ENCODE data around the gene MRFAP1. TPM values are rescaled to one million over a fixed set of nuclear protein-coding genes. Genes with fewer than 3 reads are reported as not detected.

Gene MRFAP1
- total RNA-seq, 4 donors from 2014 or later, result 116 to 338 (median 155) TPM

- TF ChIP-seq CTCF (IDR thresholded peaks at IDR 0.05) (no peak), POLR2A (IDR thresholded peaks at IDR 0.05) (no peak)
Observed at GRCh38 chr4:6594826-6595355, 45.6 kb upstream of the MRFAP1 start.

GRCh38 chr4:6595897-6596537 is 44.5 kb upstream of the MRFAP1 start:
- DNase-seq, result no peak
- Histone ChIP-seq H3K27ac (no peak overlapping the region), H3K36me3 (peaks cover 0 to 57% (median 0%) of the 10 kb centered on the region in 3 donors), H3K27me3 (no peaks in the 10 kb centered on the region), H3K4me3 (no peak overlapping the region), H3K4me1 (no peaks in the 10 kb centered on the region), H3K9me3 (no peaks in the 10 kb centered on the region)
- TF ChIP-seq POLR2A (IDR thresholded peaks at IDR 0.05), result no peak
- TF ChIP-seq CTCF (IDR thresholded peaks at IDR 0.05), result no peak

More at GRCh38 chr4:6594826-6595355, 45.6 kb upstream of the MRFAP1 start:
- H3K27me3 ChIP-seq, result no peaks in the 10 kb centered on the region
- DNase-seq, result no peak
- H3K4me1 ChIP-seq, result no peaks in the 10 kb centered on the region
- no peak overlapping the region for H3K4me3 ChIP-seq
- H3K9me3 ChIP-seq, result no peaks in the 10 kb centered on the region
- peaks cover 0 to 54% (median 0%) of the 10 kb centered on the region in 3 donors for H3K36me3 ChIP-seq
- no peak overlapping the region for H3K27ac ChIP-seq

GRCh38 chr4:6596948-6597347 is 43.5 kb upstream of the MRFAP1 start:
- Histone ChIP-seq H3K27me3 (no peaks in the 10 kb centered on the region), H3K4me3 (no peak overlapping the region), H3K9me3 (no peaks in the 10 kb centered on the region), H3K4me1 (no peaks in the 10 kb centered on the region), H3K36me3 (peaks cover 0 to 56% (median 0%) of the 10 kb centered on the region in 3 donors), H3K27ac (no peak overlapping the region)
- no peak for DNase-seq
- TF ChIP-seq CTCF (IDR thresholded peaks at IDR 0.05) (no peak), POLR2A (IDR thresholded peaks at IDR 0.05) (no peak)

- no peak overlapping the region for H3K27ac ChIP-seq
- H3K4me1 ChIP-seq, result no peaks in the 10 kb centered on the region
- H3K36me3 ChIP-seq, result peaks cover 0 to 64% (median 0%) of the 10 kb centered on the region in 3 donors
- H3K9me3 ChIP-seq, result no peaks in the 10 kb centered on the region
- TF ChIP-seq POLR2A (IDR thresholded peaks at IDR 0.05) (no peak), CTCF (IDR thresholded peaks at IDR 0.05) (no peak)
- no peaks in the 10 kb centered on the region for H3K27me3 ChIP-seq
- no peak for DNase-seq
- H3K4me3 ChIP-seq, result no peak overlapping the region
Observed at GRCh38 chr4:6598127-6598526, 42.4 kb upstream of the MRFAP1 start.

GRCh38 chr4:6598641-6599040 is 41.8 kb upstream of the MRFAP1 start:
- peaks cover 0 to 64% (median 0%) of the 10 kb centered on the region in 3 donors for H3K36me3 ChIP-seq

More at GRCh38 chr4:6598641-6599040, 41.8 kb upstream of the MRFAP1 start:
- TF ChIP-seq POLR2A (IDR thresholded peaks at IDR 0.05) (no peak), CTCF (IDR thresholded peaks at IDR 0.05) (no peak)
- no peak for DNase-seq
- no peak overlapping the region for H3K4me3 ChIP-seq
- no peaks in the 10 kb centered on the region for H3K4me1 ChIP-seq
- no peaks in the 10 kb centered on the region for H3K27me3 ChIP-seq
- no peaks in the 10 kb centered on the region for H3K9me3 ChIP-seq
- no peak overlapping the region for H3K27ac ChIP-seq
